Measurements from ENCODE around the gene MRPL53.

Gene MRPL53

DNA sequence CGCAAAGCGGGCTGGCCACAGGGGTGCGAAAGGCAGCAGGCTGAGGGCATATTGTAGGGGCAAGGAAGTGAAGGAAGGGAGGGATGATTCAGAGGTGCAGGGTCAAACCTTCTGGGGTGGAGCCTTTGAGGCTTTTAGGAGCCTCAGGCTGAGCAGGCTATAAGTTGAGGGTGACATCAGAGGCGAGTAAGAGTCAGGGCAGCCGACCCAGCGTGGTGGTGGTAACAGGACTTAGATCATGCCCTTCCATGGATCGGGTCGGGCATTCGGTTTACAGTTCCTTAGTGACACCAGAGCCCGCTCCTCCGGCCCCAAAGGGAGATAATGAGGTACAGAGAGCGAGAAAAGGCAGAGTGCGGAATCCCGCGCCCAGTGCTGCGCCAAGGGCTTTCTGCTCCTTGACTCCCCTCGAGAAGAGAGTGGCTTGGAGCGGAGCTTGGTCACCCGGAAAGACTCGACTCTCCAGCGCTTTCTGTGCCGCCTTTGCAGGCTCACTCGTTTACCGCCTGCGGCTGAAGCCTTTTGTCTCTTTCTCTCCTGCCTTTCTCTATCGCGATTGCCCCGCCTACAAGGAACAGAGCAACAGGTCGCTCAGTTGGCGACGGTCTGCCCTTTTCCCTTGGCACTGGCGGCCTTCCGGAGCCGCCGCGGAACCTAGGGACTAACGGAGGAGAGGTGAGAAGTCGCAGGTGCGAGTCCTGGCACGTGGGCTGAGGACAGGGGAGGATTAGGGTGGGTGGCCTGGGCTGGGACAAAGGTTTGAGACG, 26.2 kb upstream of the MRPL53 start:
- DNase-seq (ENCODE audit: low spot score) = peak; percentile 54
- H3K27ac ChIP-seq = no peak overlapping the region
- ChIA-PET CTCF (interaction anchor here (0.6 to 1.0 kb wide), 2 partner anchors 15 to 61 kb away, joined by 3 read pairs; partner anchors contain the start of genes CCDC142 and TTC31), POLR2A (ENCODE audit: low non-redundant PET) (interaction anchor here (1.1 kb wide), 1 partner anchor 8 kb away, joined by 3 read pairs; no protein-coding TSS in a partner anchor)
- TF ChIP-seq, protein P1, sequence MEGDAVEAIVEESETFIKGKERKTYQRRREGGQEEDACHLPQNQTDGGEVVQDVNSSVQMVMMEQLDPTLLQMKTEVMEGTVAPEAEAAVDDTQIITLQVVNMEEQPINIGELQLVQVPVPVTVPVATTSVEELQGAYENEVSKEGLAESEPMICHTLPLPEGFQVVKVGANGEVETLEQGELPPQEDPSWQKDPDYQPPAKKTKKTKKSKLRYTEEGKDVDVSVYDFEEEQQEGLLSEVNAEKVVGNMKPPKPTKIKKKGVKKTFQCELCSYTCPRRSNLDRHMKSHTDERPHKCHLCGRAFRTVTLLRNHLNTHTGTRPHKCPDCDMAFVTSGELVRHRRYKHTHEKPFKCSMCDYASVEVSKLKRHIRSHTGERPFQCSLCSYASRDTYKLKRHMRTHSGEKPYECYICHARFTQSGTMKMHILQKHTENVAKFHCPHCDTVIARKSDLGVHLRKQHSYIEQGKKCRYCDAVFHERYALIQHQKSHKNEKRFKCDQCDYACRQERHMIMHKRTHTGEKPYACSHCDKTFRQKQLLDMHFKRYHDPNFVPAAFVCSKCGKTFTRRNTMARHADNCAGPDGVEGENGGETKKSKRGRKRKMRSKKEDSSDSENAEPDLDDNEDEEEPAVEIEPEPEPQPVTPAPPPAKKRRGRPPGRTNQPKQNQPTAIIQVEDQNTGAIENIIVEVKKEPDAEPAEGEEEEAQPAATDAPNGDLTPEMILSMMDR (conservative IDR thresholded peaks at IDR 0.05; ENCODE audit: low read depth) = no peak

DNA sequence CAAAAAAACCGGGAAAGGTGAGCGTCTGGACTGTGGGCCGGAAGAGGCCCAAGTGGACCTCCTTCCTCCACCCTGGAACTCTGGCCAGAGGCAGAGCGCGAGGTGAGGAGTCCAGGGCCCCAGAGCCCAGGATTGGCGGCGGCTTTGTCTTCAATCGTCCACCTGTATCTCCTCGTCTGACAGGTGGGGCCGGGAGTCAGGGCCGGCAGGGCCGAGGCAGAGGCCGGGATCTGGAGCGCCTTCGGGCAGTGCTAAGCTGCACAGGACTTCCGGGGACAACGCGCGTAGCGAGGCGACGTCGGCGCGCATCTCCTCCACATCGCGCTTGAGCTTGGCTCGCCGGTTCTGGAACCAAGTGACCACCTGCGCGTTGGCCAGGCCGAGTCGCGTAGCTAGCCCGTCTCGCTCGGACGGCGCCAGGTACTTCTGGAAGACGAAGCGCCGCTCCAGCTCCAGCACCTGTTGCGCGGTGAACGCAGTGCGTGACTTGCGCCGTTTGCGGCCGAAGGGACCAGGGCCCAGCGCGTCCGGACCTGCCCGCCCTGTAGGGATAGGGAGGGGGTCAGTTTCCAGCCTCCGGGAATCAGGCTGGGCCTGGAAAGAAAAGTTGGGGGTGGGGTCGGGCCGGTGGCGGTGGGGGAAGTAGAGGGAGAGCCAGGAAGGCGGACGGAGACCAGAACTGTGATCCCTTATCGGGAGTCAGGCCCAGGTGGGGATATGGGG, 25.5 kb upstream of the MRPL53 start:
- ChIA-PET POLR2A (ENCODE audit: low non-redundant PET) (interaction anchor here (1.1 kb wide), 1 partner anchor 9 kb away, joined by 3 read pairs; no protein-coding TSS in a partner anchor), CTCF (interaction anchor here (1.0 kb wide), 1 partner anchor 15 kb away, joined by 3 read pairs; the partner anchor contains the start of genes CCDC142 and TTC31)
- TF ChIP-seq, protein P1 (conservative IDR thresholded peaks at IDR 0.05; ENCODE audit: low read depth) = no peak
- no peak overlapping the region for H3K27ac ChIP-seq
- DNase-seq (ENCODE audit: low spot score) = no peak

DNA sequence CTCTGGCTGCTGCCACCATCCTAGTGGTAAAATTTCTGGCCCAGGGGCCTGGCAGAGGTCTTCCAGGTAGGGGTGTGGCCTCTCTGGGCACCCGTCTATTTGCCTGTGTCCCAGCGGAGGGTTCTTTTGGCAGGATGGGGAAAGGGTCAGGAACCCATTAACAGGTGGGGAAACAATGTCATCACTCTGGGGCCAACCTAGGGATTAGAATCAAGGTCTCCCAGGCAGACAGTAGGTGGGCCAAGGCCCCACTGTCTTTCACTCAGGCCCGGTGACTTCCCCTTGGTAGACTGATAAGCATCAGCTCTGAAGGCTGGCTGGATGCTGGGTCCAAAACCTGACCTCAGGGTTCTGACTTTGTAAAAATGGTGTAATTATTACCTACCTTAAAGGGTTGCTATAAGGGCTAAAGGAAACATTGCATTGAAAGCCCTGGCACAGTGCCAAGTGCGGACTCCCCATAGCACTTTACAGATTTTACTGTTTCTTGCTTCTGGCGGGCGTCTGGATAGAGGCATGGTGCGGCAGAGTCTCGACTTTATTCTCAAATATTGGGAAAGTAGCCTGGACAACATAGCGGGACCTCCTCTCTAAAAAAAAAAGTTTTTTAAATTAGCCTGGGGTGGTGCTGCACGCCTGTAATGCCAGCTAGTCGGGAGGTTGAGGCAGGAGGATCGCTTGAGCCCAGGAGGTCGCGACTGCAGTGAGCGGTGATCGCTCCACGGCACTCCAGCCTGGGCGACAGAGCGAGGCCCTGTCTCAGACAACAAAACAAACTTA, 24.7 kb upstream of the MRPL53 start:
- no peak overlapping the region for H3K27ac ChIP-seq
- CTCF ChIA-PET = no interaction called here
- DNase-seq (ENCODE audit: low spot score) = no peak
- POLR2A ChIA-PET (ENCODE audit: low non-redundant PET) = interaction anchor here (1.1 kb wide), 1 partner anchor 9 kb away, joined by 3 read pairs; no protein-coding TSS in a partner anchor
- TF ChIP-seq, protein P1 (conservative IDR thresholded peaks at IDR 0.05; ENCODE audit: low read depth) = no peak

DNA sequence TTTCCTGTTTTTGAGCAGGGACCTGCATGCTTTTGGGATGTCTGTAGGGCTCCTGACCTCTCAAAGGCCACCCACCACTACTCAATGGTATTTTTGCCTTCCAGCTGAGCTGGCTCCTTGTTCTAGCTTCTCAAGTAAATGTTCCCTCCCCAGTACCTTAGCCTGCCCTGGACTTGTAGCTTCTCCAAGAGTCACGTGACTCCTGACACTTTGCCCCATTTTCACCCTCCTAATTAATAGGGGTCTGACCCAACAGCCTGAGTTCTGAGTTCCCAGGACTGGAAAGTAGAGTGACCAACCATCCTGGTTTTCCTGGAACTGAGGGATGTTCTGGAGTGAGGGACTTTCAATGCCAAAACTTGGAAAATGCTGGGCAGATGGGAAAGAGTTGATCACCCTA, 23.0 kb upstream of the MRPL53 start:
- ChIA-PET POLR2A (ENCODE audit: low non-redundant PET) (no interaction called here), CTCF (no interaction called here)
- TF ChIP-seq, protein P1 (conservative IDR thresholded peaks at IDR 0.05; ENCODE audit: low read depth) = no peak
- no peak overlapping the region for H3K27ac ChIP-seq
- DNase-seq (ENCODE audit: low spot score) = no peak

DNA sequence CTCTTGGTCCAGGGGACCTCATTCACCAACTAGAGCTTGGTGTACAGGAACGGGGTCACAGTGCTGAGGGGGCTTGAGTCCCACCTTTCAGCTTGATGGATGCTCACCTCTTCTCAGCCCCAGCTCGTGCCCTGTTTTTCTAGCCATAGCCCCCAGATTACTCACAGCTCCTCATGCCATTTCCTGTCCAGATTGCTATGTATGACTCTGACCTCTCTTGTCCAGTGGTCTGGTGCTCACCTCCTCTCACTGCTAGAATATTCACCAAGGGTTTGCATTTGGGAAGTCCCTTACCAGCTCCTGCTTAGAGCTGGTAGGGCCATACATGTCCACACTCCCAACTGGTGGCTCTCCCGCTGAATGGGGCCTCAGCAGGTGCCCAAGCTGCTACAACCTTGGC, 21.1 kb upstream of the MRPL53 start:
- CTCF ChIA-PET = interaction anchor here (0.5 to 1.3 kb wide), 2 partner anchors 10 to 90 kb away, joined by 3 read pairs; partner anchors contain the start of genes CCDC142 and TTC31
- POLR2A ChIA-PET (ENCODE audit: low non-redundant PET) = no interaction called here
- H3K27ac ChIP-seq = no peak overlapping the region
- no peak for DNase-seq (ENCODE audit: low spot score)
- TF ChIP-seq, protein P1 (conservative IDR thresholded peaks at IDR 0.05; ENCODE audit: low read depth) = no peak
